ENCODE measurements around the gene SZRD1. TPM values are rescaled to one million over a fixed set of nuclear protein-coding genes. Genes with fewer than 3 reads are reported as not detected.
A peak's percentile ranks its signal among the peaks of the same experiment; 100 is the strongest.

The SZRD1 gene
- total and polyA plus RNA-seq, 8 donors = 15.8 to 86.6 (median 48.7) TPM

- intact Hi-C loops (cut with DNase I; ENCODE audit: low total_unique reads) = no loop called here
- TF ChIP-seq CTCF (IDR thresholded peaks at IDR 0.05) = no peak
- no peak for TF ChIP-seq POLR2A (IDR thresholded peaks at IDR 0.05)
- no peak for TF ChIP-seq POLR2AphosphoS5 (IDR thresholded peaks at IDR 0.05)
- TF ChIP-seq EP300 (IDR thresholded peaks at IDR 0.05) = no peak
- peak overlapping the region in 4 of 5 donors; percentile 26 to 80 (median 68) for H3K27ac ChIP-seq
- 40 to 58% (median 55%) methylated on average over 14 of the region's 14 CpGs for WGBS, 5 donors
- no peaks in the 10 kb centered on the region for H3K27me3 ChIP-seq
- peaks cover 59 to 88% (median 76%) of the 10 kb centered on the region in 4 donors for H3K4me1 ChIP-seq
- H3K4me3 ChIP-seq = peak overlapping the region; percentile 19 to 40 (median 28)
- H3K9me3 ChIP-seq = no peaks in the 10 kb centered on the region
- H3K36me3 ChIP-seq = no peaks in the 10 kb centered on the region
- peak in 1 of 2 donors; percentile 65 for DNase-seq
These were observed 20.5 kb downstream of the SZRD1 start for GRCh38 chr1:16387201-16388188.

GRCh38 chr1:16391411-16391810, 24.4 kb downstream of the SZRD1 start:
- Histone ChIP-seq H3K4me3 (no peak overlapping the region), H3K27me3 (no peaks in the 10 kb centered on the region), H3K36me3 (peaks cover 27 to 37% (median 35%) of the 10 kb centered on the region in 4 donors), H3K4me1 (peaks cover 51 to 79% (median 63%) of the 10 kb centered on the region in 4 donors), H3K27ac (no peak overlapping the region), H3K9me3 (no peaks in the 10 kb centered on the region)
- TF ChIP-seq CTCF (IDR thresholded peaks at IDR 0.05) (no peak), POLR2AphosphoS5 (IDR thresholded peaks at IDR 0.05) (no peak), POLR2A (IDR thresholded peaks at IDR 0.05) (no peak), EP300 (IDR thresholded peaks at IDR 0.05) (no peak)
- intact Hi-C loops (cut with DNase I; ENCODE audit: low total_unique reads) = no loop called here
- 50 to 63% (median 55%) methylated on average over 3 of the region's 3 CpGs for WGBS, 5 donors
- no peak for DNase-seq

GRCh38 chr1:16392740-16393569, 25.9 kb downstream of the SZRD1 start:
- DNase-seq = no peak
- Histone ChIP-seq H3K4me1 (peaks cover 37 to 73% (median 53%) of the 10 kb centered on the region in 4 donors), H3K27me3 (no peaks in the 10 kb centered on the region), H3K9me3 (no peaks in the 10 kb centered on the region), H3K36me3 (peaks cover 41 to 52% (median 50%) of the 10 kb centered on the region in 4 donors), H3K27ac (peak overlapping the region in 2 of 5 donors; percentile 15 to 21), H3K4me3 (no peak overlapping the region)
- TF ChIP-seq POLR2AphosphoS5 (IDR thresholded peaks at IDR 0.05) (no peak), CTCF (IDR thresholded peaks at IDR 0.05) (no peak), EP300 (IDR thresholded peaks at IDR 0.05) (no peak), POLR2A (IDR thresholded peaks at IDR 0.05) (no peak)
- intact Hi-C loops (cut with DNase I; ENCODE audit: low total_unique reads) = no loop called here
- 73 to 82% (median 80%) methylated on average over 11 to 21 of the region's 21 CpGs for WGBS, 5 donors
